Measurements from ENCODE around the gene MTHFSD. TPM values are rescaled to one million over a fixed set of nuclear protein-coding genes. Genes with fewer than 3 reads are reported as not detected.

Gene MTHFSD
- total RNA-seq, 3 donors from 2014 or later (not counting 1 experiment from before 2014, with no cell fraction given), result 14.3 to 22.0 (median 16.9) TPM

GRCh38 chr16:86550281-86550680, 4.8 kb downstream of the MTHFSD start:
- intact Hi-C loops (cut with micrococcal nuclease), result no loop called here
- H3K9me3 ChIP-seq (ENCODE audit: control insufficient read depth, insufficient read depth, low read length), result no peaks in the 10 kb centered on the region
- no peak for ATAC-seq

DNA sequence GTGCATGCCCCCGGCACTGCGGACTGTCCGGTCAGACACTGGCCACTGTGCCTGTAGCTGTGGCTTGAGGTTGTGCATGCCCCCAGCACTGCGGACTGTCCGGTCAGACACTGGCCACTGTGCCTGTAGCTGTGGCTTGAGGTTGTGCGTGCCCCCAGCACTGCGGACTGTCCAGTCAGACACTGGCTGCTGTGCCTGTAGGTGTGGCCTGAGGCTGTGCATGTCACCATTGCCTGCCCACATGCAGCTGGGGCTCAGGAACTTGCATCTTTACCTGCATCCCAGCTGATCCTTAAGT, 5.2 kb downstream of the MTHFSD start:
- Histone ChIP-seq H3K27ac (ENCODE audit: low read length) (no peak overlapping the region), H3K4me1 (ENCODE audit: control insufficient read depth, insufficient read depth, low read length) (peaks cover 11% of the 10 kb centered on the region), H3K4me3 (ENCODE audit: low read length) (no peak overlapping the region), H3K36me3 (ENCODE audit: control insufficient read depth, insufficient read depth, low read length) (peaks cover 28% of the 10 kb centered on the region), H3K9me3 (ENCODE audit: control insufficient read depth, insufficient read depth, low read length) (no peaks in the 10 kb centered on the region), H3K27me3 (ENCODE audit: control insufficient read depth, insufficient read depth, low read length) (no peaks in the 10 kb centered on the region)
- no peak for TF ChIP-seq CTCF (IDR thresholded peaks at IDR 0.05)
- no peaks in the 10 kb centered on the region for H3K27me3 Mint-ChIP-seq (ENCODE audit: low read depth in 2 of 2)
- no peaks in the 10 kb centered on the region for H3K9me3 Mint-ChIP-seq
- WGBS (ENCODE audit: insufficient coverage), result 95% methylated on average over 7 of the region's 7 CpGs
- H3K36me3 Mint-ChIP-seq, result no peaks in the 10 kb centered on the region
- DNase-seq (no peak), ATAC-seq (no peak)
- no peak overlapping the region for H3K4me3 Mint-ChIP-seq
- H3K4me1 Mint-ChIP-seq, result peaks cover 12 to 18% of the 10 kb centered on the region in 2 donors
- intact Hi-C loops (cut with micrococcal nuclease), result no loop called here
- no peak overlapping the region for H3K27ac Mint-ChIP-seq

More at GRCh38 chr16:86550281-86550680, 4.8 kb downstream of the MTHFSD start:
- H3K27ac ChIP-seq (ENCODE audit: low read length), result no peak overlapping the region
- no peak overlapping the region for H3K4me3 ChIP-seq (ENCODE audit: low read length)
- no peak overlapping the region for H3K4me3 Mint-ChIP-seq
- H3K36me3 Mint-ChIP-seq, result no peaks in the 10 kb centered on the region
- H3K4me1 Mint-ChIP-seq, result peaks cover 16 to 21% of the 10 kb centered on the region in 2 donors
- H3K27ac Mint-ChIP-seq, result no peak overlapping the region
- TF ChIP-seq CTCF (IDR thresholded peaks at IDR 0.05), result no peak
- H3K9me3 Mint-ChIP-seq, result no peaks in the 10 kb centered on the region
- no peaks in the 10 kb centered on the region for H3K27me3 ChIP-seq (ENCODE audit: control insufficient read depth, insufficient read depth, low read length)
- H3K4me1 ChIP-seq (ENCODE audit: control insufficient read depth, insufficient read depth, low read length), result peaks cover 12% of the 10 kb centered on the region
- H3K27me3 Mint-ChIP-seq (ENCODE audit: low read depth in 2 of 2), result no peaks in the 10 kb centered on the region
- 92% methylated on average over 5 of the region's 5 CpGs for WGBS (ENCODE audit: insufficient coverage)
- H3K36me3 ChIP-seq (ENCODE audit: control insufficient read depth, insufficient read depth, low read length), result peaks cover 26% of the 10 kb centered on the region
- no peak for DNase-seq

- Mint-ChIP-seq H3K9me3 (no peaks in the 10 kb centered on the region), H3K27ac (no peak overlapping the region), H3K36me3 (peaks cover 5% of the 10 kb centered on the region), H3K27me3 (ENCODE audit: low read depth in 2 of 2) (no peaks in the 10 kb centered on the region), H3K4me3 (no peak overlapping the region), H3K4me1 (peaks cover 11 to 17% of the 10 kb centered on the region in 2 donors)
- Histone ChIP-seq H3K9me3 (ENCODE audit: control insufficient read depth, insufficient read depth, low read length) (no peaks in the 10 kb centered on the region), H3K4me1 (ENCODE audit: control insufficient read depth, insufficient read depth, low read length) (peaks cover 7% of the 10 kb centered on the region), H3K36me3 (ENCODE audit: control insufficient read depth, insufficient read depth, low read length) (peaks cover 28% of the 10 kb centered on the region), H3K4me3 (ENCODE audit: low read length) (no peak overlapping the region), H3K27me3 (ENCODE audit: control insufficient read depth, insufficient read depth, low read length) (no peaks in the 10 kb centered on the region), H3K27ac (ENCODE audit: low read length) (no peak overlapping the region)
- intact Hi-C loops (cut with micrococcal nuclease), result no loop called here
- 65% methylated on average over 8 of the region's 8 CpGs for WGBS (ENCODE audit: insufficient coverage)
- DNase-seq (no peak), ATAC-seq (no peak)
- TF ChIP-seq CTCF (IDR thresholded peaks at IDR 0.05), result no peak
Observed at GRCh38 chr16:86549076-86549892, 5.8 kb downstream of the MTHFSD start.

GRCh38 chr16:86547286-86547685, 7.7 kb downstream of the MTHFSD start:
- Histone ChIP-seq H3K27me3 (ENCODE audit: control insufficient read depth, insufficient read depth, low read length) (no peaks in the 10 kb centered on the region), H3K27ac (ENCODE audit: low read length) (no peak overlapping the region), H3K36me3 (ENCODE audit: control insufficient read depth, insufficient read depth, low read length) (peaks cover 33% of the 10 kb centered on the region), H3K9me3 (ENCODE audit: control insufficient read depth, insufficient read depth, low read length) (no peaks in the 10 kb centered on the region), H3K4me1 (ENCODE audit: control insufficient read depth, insufficient read depth, low read length) (no peaks in the 10 kb centered on the region), H3K4me3 (ENCODE audit: low read length) (no peak overlapping the region)
- no peak overlapping the region for H3K4me3 Mint-ChIP-seq
- no peak for TF ChIP-seq CTCF (IDR thresholded peaks at IDR 0.05)
- intact Hi-C loops (cut with micrococcal nuclease), result no loop called here
- DNase-seq (no peak), ATAC-seq (no peak)
- WGBS (ENCODE audit: insufficient coverage), result 95% methylated on average over 9 of the region's 11 CpGs
- H3K4me1 Mint-ChIP-seq, result peaks cover 0 to 4% of the 10 kb centered on the region in 2 donors
- H3K27me3 Mint-ChIP-seq (ENCODE audit: low read depth in 2 of 2), result no peaks in the 10 kb centered on the region
- peaks cover 10% of the 10 kb centered on the region for H3K36me3 Mint-ChIP-seq
- H3K27ac Mint-ChIP-seq, result no peak overlapping the region
- no peaks in the 10 kb centered on the region for H3K9me3 Mint-ChIP-seq
